Measurements from ENCODE around the gene THSD7A. TPM values are rescaled to one million over a fixed set of nuclear protein-coding genes. Genes with fewer than 3 reads are reported as not detected.

The THSD7A gene
- total and polyA plus RNA-seq, 8 donors: 3.7 to 20.8 (median 17.8) TPM

- DNase-seq (peak in 1 of 4 donors; percentile 43), ATAC-seq (peak; percentile 76)
- H3K27ac ChIP-seq: no peak overlapping the region
- no peak overlapping the region for H3K4me3 ChIP-seq
- no peaks in the 10 kb centered on the region for H3K36me3 ChIP-seq
- H3K27me3 ChIP-seq: no peaks in the 10 kb centered on the region
- H3K9me3 ChIP-seq: no peaks in the 10 kb centered on the region
- TF ChIP-seq, protein P1, sequence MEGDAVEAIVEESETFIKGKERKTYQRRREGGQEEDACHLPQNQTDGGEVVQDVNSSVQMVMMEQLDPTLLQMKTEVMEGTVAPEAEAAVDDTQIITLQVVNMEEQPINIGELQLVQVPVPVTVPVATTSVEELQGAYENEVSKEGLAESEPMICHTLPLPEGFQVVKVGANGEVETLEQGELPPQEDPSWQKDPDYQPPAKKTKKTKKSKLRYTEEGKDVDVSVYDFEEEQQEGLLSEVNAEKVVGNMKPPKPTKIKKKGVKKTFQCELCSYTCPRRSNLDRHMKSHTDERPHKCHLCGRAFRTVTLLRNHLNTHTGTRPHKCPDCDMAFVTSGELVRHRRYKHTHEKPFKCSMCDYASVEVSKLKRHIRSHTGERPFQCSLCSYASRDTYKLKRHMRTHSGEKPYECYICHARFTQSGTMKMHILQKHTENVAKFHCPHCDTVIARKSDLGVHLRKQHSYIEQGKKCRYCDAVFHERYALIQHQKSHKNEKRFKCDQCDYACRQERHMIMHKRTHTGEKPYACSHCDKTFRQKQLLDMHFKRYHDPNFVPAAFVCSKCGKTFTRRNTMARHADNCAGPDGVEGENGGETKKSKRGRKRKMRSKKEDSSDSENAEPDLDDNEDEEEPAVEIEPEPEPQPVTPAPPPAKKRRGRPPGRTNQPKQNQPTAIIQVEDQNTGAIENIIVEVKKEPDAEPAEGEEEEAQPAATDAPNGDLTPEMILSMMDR (IDR thresholded peaks at IDR 0.05): no peak
- no peaks in the 10 kb centered on the region for H3K4me1 ChIP-seq
- intact Hi-C loops (cut with DNase I): no loop called here
Observed at GRCh38 chr7:11706666-11707605, 125.1 kb downstream of the THSD7A start.

GRCh38 chr7:11703829-11704228, 128.2 kb downstream of the THSD7A start:
- Histone ChIP-seq H3K27ac (no peak overlapping the region), H3K36me3 (no peaks in the 10 kb centered on the region), H3K27me3 (no peaks in the 10 kb centered on the region), H3K4me1 (no peaks in the 10 kb centered on the region), H3K4me3 (no peak overlapping the region), H3K9me3 (no peaks in the 10 kb centered on the region)
- no peak for ATAC-seq
- intact Hi-C loops (cut with DNase I): no loop called here
- DNase-seq: no peak
- TF ChIP-seq, protein P1 (IDR thresholded peaks at IDR 0.05): no peak

GRCh38 chr7:11702938-11703337, 129.1 kb downstream of the THSD7A start:
- Histone ChIP-seq H3K4me1 (no peaks in the 10 kb centered on the region), H3K27ac (no peak overlapping the region), H3K9me3 (no peaks in the 10 kb centered on the region), H3K27me3 (no peaks in the 10 kb centered on the region), H3K4me3 (no peak overlapping the region), H3K36me3 (no peaks in the 10 kb centered on the region)
- DNase-seq: peak in 2 of 4 donors; percentile 28 to 52
- TF ChIP-seq, protein P1 (IDR thresholded peaks at IDR 0.05): no peak
- intact Hi-C loops (cut with DNase I): no loop called here
- ATAC-seq: peak; percentile 80

DNA sequence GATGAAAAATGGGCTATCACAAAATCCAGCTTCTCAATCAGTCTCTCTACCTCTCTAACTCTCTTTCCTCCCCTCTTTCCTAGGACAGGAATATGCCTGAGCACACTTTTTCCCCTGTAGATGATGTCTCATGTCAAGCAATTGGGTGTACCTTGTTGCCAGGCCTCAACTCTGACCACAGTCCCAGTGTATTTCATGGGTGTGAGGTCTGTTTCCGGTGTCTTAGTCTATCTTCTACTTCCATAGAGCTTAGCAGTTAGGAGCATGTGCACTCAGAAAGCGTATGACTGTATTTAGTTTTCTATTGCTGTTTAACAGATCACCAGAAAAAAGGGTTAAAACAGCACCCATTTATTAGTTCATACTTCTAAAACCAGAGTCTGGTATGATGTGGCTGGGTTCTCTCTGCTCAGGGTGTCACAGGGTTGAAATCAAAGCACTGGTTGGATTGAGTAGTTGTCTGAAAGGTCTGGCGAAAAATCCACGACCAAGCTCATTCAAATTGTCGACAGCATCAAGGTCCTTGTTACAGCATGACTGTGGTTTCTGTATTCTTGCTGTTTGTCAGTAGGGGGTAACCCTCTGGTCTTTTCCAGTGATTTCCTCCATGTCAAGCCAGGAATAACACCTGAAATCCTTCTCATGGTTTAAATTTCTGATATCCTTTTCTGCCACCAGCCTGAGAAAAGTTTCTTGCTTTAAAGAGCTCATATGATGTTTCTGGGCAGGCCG, 130.0 kb downstream of the THSD7A start:
- no peaks in the 10 kb centered on the region for H3K9me3 ChIP-seq
- no peaks in the 10 kb centered on the region for H3K4me1 ChIP-seq
- intact Hi-C loops (cut with DNase I): no loop called here
- H3K27me3 ChIP-seq: no peaks in the 10 kb centered on the region
- H3K27ac ChIP-seq: no peak overlapping the region
- TF ChIP-seq, protein P1 (IDR thresholded peaks at IDR 0.05): no peak
- no peak overlapping the region for H3K4me3 ChIP-seq
- ATAC-seq: no peak
- no peak for DNase-seq
- no peaks in the 10 kb centered on the region for H3K36me3 ChIP-seq

GRCh38 chr7:11699666-11700065, 132.3 kb downstream of the THSD7A start:
- Histone ChIP-seq H3K27me3 (no peaks in the 10 kb centered on the region), H3K27ac (no peak overlapping the region), H3K4me3 (no peak overlapping the region), H3K4me1 (no peaks in the 10 kb centered on the region), H3K36me3 (no peaks in the 10 kb centered on the region), H3K9me3 (no peaks in the 10 kb centered on the region)
- no peak for DNase-seq
- TF ChIP-seq, protein P1 (IDR thresholded peaks at IDR 0.05): no peak
- intact Hi-C loops (cut with DNase I): no loop called here
- no peak for ATAC-seq
